GM19328 (cell line): ENCODE data around the gene SUN1.
"Not testable (repeated sequence)": the region's sequence is repeated elsewhere in the genome, so short reads cannot be mapped to it uniquely, and the experiment has no call there.

Experiments
- ATAC-seq: cut with Tn5 transposase; IDR thresholded peaks from one replicate; pipeline ENCODE4 v1.9.1; 2021; ENCODE audit warnings: mild to moderate bottlenecking, moderate library complexity; ENCODE audit not compliant: unreplicated experiment

Gene SUN1

GRCh38 chr7:854118-854775 is 22.0 kb downstream of the SUN1 start:
- ATAC-seq: no peak

- no peak for ATAC-seq
Measured at GRCh38 chr7:855686-856369, 23.6 kb downstream of the SUN1 start.

- ATAC-seq: no peak
Measured at GRCh38 chr7:856444-857095, 24.3 kb downstream of the SUN1 start.

- no peak for ATAC-seq
Measured at GRCh38 chr7:857661-858060, 25.4 kb downstream of the SUN1 start.

GRCh38 chr7:859359-860030 is 27.2 kb downstream of the SUN1 start:
- no peak for ATAC-seq

- ATAC-seq: no peak
Measured at GRCh38 chr7:860149-860548, 27.9 kb downstream of the SUN1 start.

GRCh38 chr7:861222-861621 is 28.9 kb downstream of the SUN1 start:
- ATAC-seq: no peak

GRCh38 chr7:862157-862556 is 29.9 kb downstream of the SUN1 start:
- no peak for ATAC-seq

- ATAC-seq: no peak
Measured at GRCh38 chr7:863106-863505, 30.8 kb downstream of the SUN1 start.

GRCh38 chr7:865921-866320 is 33.6 kb downstream of the SUN1 start:
- no peak for ATAC-seq

GRCh38 chr7:867001-867405 is 34.7 kb downstream of the SUN1 start:
- ATAC-seq: no peak

- ATAC-seq: no peak
Measured at GRCh38 chr7:867406-868188, 35.3 kb downstream of the SUN1 start.

GRCh38 chr7:868189-868486 is 35.9 kb downstream of the SUN1 start:
- no peak for ATAC-seq

GRCh38 chr7:869348-869747 is 37.1 kb downstream of the SUN1 start:
- ATAC-seq: no peak

- ATAC-seq: no peak
Measured at GRCh38 chr7:871900-872537, 39.7 kb downstream of the SUN1 start.

GRCh38 chr7:872685-873084 is 40.4 kb downstream of the SUN1 start:
- ATAC-seq: not testable (repeated sequence)

- ATAC-seq: no peak
Measured at GRCh38 chr7:873367-874002, 41.2 kb downstream of the SUN1 start.

GRCh38 chr7:874031-874749 is 41.9 kb downstream of the SUN1 start:
- no peak for ATAC-seq

GRCh38 chr7:875051-875450 is 42.8 kb downstream of the SUN1 start:
- no peak for ATAC-seq
